GM10266 (cell line): ENCODE data around the gene TSPEAR.

Experiments
- DNase-seq: peaks from one replicate; pipeline ENCODE4 v3.0.0; 2012; ENCODE audit errors: extremely low spot score
- TF ChIP-seq, protein P1 (sequence below): IDR thresholded peaks from 2 replicates; pipeline ENCODE4 v1.5.1; 2012; ENCODE audit warnings: mild to moderate bottlenecking, low read depth; ENCODE audit not compliant: control insufficient read depth, insufficient read depth; ENCODE audit errors: missing control alignments

Gene TSPEAR

DNA sequence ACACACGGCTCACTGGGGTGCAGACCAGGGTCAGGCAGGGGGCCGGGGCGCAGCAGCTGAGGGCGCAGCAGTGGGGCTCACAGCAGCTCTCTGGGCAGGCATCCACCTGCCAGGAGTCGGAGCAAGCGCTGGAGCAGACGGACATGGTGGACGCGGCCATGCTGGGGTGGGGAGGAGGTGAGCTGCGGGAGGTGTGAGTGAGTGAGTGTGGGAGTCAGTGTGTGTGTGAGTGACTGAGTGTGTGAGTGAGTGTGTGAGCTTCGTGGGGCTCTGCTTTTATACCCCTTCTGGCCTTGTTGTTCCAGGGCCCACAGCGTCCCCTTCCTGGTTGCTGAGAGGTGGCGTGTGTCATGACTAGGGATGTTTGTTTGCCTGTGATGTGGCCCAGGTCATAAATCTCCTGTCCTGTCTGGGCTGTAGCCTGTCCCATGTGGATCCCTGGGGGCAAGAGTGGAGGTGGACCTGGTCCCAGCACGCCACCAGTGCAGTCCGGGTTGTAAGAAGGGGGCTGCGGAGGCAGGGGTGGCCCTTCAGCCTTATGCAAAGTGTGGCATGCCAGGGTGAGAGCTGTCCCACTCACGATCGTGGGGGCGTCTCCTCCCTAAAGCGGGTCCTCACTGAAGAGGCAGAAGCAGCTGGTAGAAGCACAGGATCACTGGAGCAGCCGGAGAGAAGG, 171.2 kb downstream of the TSPEAR start, which contains the start of gene KRTAP10-1:
Gene KRTAP10-1, minus strand, starts transcription at position 205 of the 676 bp plus-strand sequence. Its CDS starts 45 bp downstream, at position 160.
- TF ChIP-seq, protein P1, sequence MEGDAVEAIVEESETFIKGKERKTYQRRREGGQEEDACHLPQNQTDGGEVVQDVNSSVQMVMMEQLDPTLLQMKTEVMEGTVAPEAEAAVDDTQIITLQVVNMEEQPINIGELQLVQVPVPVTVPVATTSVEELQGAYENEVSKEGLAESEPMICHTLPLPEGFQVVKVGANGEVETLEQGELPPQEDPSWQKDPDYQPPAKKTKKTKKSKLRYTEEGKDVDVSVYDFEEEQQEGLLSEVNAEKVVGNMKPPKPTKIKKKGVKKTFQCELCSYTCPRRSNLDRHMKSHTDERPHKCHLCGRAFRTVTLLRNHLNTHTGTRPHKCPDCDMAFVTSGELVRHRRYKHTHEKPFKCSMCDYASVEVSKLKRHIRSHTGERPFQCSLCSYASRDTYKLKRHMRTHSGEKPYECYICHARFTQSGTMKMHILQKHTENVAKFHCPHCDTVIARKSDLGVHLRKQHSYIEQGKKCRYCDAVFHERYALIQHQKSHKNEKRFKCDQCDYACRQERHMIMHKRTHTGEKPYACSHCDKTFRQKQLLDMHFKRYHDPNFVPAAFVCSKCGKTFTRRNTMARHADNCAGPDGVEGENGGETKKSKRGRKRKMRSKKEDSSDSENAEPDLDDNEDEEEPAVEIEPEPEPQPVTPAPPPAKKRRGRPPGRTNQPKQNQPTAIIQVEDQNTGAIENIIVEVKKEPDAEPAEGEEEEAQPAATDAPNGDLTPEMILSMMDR: no peak
- DNase-seq: no peak

DNA sequence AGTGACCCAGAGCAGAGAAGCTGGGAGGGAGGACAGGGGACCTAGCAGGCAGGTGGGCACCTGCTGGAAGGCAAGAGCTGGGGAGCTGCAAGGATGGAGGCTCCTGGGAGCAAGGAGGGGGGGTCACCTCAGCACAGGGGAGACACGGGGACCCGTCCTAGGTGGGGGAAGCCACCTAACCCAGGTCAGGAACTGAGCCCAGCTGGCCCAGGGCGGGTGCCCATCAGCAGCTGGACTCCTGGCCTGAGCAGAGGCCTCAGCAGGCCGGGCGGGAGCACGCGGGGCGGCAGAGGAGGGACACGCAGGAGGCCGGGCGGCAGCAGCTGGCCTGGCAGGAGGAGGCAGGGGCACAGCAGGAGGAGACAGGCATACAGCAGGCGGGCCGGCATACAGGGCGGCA, 172.3 kb downstream of the TSPEAR start:
- TF ChIP-seq, protein P1: no peak
- no peak for DNase-seq

DNA sequence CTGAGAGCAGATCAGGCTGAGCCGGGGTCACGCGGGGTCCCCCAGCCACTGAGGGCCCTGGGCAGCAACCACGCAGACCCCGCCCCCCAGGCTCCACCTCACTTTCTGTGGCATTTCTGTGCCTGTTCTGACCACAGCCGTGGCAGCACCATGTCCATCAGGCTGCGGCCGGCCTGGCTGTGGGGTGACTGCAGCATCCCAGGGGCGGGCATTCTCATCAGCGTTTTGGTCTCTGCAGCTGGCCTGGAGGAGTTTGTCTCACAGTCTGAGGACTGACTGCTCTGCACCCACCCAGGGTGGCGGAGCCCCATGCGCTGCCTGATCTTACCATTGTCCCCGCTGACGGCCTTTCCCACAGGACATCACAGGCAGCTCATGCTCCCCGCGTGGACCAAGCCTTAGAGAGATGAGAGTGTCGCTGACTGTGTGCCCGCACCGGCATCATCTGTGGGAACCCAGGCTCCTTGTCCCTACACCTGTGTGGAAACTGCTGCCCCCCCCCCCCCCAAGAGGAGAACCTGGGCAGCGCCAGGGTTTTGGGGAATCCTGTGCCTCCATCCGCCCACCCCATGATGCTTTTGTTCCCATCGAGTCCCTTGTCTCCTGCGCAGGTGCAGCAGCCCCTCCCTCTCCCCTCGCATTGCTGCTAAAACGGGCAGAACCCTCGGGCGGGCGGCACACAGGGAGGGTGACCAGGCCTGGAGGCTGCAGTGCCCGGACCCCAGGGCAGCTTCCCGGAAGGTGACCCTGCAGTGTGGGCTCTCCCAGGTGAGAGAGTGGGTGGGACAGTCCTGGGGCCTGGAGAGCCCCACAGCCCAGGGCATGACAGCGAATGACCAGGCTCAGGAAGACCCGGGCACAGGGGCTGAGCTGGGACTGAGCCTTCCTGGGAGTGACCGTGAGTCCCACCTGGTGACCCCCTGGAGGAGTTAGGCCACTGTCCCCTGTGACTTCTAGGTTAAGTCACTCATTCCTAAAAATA, 173.2 kb downstream of the TSPEAR start:
- DNase-seq: no peak
- TF ChIP-seq, protein P1: no peak

DNA sequence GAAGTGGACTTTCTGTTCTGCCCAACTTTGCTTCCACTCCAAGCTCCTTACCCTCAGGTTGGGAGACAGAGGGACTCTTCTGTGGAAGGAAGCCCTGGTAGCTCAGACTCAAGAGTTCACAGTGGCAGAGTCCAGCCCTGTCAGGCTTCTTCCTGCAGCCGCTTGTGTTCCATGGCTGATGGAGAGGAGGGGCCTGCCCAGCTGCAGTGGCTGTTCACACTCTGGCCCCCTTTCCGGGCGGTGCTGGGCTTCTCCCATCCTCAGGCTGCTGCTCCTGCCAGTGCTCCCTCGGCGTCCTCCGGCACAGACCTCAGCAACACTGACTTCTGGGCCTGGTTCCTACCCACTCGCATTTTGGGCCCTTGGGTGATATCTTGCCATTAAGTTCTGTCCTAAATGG, 175.4 kb downstream of the TSPEAR start:
- TF ChIP-seq, protein P1: no peak
- DNase-seq: no peak

DNA sequence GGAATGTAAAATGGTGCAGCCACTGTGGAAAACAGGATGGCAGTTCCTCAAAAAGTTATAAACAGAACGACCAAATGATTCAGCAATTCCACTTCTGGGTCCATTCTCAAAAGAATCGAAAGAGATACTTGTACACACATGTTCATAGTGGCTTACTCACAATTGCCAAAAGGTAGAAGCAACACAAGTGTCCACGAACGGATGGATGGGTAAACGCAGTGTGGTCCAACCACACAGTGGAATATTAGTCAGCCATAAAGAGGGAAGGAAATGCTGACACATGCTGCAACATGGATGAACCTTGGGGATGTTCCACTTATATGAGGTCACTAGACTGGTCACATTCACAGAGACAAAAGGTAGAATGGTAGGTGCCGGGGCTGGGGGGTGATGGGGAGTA, 176.7 kb downstream of the TSPEAR start:
- no peak for DNase-seq

DNA sequence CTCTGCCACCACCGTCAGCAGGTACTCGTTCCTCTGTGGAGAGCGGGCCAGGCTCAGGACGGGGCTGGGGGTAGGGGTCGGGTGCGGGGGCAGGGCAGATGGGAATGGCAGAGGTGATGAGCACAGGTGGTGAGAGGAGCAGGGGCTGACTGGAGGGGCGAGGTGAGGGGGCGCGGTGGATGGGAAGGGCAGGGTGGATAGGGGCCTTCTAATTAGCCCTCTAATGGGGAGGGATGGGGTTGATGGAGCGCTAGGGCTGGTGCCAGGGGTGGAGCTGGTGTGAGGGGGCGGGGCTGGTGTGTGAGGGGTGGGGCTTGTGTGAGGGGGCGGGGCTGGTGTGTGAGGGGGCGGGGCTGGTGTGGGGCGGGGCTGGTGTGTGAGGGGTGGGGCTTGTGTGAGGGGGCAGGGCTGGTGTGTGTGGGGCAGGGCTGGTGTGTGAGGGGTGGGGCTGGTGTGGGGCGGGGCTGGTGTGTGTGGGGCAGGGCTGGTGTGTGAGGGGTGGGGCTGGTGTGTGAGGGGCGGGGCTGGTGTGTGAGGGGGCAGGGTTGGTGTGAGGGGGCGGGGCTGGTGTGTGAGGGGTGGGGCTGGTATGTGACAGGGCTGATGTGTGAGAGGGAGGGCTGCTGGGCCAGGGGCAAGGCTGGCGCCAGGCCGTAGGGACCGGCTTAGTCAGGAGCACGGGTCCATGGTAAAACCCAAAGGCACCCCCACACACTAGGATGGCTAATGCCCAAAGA, 177.3 kb downstream of the TSPEAR start:
- TF ChIP-seq, protein P1: no peak
- no peak for DNase-seq

More for the DNA sequence above, 176.7 kb downstream of the TSPEAR start:
- TF ChIP-seq, protein P1: no peak
